Fibroblast of peridontal ligament (primary cell): ENCODE measurements around the gene TRIM63.

ENCODE experiments used
- DNase-seq: peaks from one replicate; pipeline ENCODE4 v3.0.0-alpha.2; 2010; ENCODE audit errors: extremely low read depth

TRIM63 gene

DNA sequence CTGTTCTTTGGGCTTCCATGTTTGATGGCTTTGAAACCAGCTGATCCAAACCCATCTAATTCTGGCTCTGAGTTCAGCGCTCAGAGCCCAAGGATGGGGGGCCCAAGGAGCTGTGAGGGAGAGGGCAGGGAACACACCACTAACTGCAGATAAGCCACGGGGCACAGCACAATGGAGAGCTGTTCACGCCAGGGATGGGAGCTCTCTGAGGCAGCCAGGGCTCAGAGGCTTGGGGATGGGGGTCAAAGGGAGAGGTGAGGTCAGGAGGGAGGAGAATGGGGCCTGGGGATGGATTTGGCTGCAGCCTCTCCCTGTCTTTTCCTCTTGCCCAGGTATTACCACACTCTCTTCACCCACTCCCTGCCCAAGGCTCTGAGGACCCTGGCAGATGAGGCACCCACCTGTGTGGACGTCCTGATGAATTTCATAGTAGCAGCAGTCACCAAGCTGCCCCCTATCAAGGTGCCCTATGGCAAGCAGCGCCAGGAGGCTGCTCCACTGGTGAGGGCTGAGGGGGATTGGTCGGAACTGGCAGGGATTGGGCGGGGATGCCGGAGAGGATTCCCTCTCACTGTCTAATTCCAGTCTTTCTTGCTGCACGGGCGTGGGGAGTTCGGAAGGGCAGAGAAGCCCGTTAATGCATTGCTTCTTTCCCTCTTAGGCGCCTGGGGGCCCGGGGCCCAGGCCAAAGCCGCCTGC is 32.8 kb downstream of the TRIM63 start:
- no peak for DNase-seq

DNA sequence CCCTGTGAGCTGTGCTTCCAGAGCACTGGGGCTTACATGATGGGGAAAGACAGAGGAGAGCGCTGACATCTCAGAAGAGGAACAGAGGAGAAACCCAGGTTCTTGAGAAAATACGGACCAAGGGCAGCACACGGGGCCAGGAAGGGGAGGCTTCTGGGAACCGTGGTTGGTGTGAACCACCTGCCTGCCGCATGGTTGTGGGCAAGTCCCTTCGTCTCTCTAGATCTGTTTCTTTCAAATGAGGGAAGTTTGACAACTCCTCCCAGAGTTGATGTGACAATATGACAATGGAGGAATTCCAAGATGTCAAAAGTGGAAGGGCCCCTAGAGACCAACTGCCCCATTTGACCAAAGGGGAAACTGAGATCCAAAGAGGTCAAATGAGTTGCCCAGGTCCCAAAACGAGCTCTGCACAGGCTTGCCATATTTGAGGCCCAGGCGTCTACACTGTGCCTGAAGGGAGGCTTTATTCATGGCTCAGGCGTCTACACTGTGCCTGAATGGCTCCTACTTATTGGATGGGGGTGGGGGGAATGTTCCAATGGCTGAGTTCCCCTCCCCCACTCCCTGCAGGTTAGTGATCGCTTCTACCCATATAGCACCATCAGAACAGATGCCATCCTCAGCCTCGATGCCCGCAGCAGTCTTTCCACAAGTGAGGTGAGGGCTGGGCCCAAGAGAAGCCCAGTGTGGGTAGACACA is 34.6 kb downstream of the TRIM63 start:
- no peak for DNase-seq

DNA sequence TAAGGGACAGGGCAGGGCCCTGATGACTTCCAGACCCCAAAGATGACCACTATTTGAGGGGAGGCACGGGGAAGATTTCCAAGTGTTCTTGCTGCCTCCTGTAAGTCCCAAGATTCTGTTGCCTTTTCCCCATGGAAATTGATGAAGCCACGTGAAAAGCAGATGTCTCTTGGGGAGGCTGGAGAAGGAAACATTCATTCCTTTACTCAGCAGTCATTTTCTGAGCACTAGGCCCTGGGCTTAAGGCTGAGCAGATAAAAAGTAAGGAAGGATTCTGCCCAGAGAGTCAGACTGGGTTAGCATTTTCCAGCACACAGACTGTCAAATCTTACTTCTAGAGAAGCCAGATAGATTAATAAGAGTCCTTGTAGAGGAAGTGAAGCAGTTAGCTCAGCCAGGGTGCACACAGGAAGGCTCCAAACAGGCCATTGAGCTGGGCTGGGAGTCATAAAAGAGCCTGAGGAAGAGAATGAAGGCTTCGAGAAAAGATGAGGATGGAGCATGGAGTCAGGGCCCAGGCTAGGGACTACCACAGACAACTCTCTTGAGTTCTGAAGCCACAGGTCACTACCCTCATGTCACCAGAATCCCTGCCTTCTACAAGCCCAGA is 35.7 kb downstream of the TRIM63 start:
- peak; percentile 78 for DNase-seq

DNA sequence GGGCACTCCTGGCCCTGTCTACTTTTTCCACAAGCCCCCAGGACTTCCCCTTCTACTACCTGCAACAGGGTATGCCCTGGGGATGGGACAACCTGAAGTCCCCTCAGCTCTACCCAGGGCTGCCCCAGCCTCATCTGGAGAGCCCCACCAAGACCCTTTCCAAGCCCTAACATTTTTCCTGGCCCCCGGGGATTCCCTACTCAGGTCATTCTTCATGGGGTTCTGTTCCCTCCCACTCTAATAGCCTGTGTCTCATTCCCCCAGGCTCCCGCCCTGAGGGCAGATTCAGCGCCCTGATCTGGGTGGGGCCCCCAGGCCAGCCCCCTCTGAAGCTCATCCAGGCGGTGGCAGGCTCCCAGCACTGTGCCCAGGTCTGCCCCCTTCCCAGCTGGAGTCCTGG is 36.2 kb downstream of the TRIM63 start:
- DNase-seq = no peak

DNA sequence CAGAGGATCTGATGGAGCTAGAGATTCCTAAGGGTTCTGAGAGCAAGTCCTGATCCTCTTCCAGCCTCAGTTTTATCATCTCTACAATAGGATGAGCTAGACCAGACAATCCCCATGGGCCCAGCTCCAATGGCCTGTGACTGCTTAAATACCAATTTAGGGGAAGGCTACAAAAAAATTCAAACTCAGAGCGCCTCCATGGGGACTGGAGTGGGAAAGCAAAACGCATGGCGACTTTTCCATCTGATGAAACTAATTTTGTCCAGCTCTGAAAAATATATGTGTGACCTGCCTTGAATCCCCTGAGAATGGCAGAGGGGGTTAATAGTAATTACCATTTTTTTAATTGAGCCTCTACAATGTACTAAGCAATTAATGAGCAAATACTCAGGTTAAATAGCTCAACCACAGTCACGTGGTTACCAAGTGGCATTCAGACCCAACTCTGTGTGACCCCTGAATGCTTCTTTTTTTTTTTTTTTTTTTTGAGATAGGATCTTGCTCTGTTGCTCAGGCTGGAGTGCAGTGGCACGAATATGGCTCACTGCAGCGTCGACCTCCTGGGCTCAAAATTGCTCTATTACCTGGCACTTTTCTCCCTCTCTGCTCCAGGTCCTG is 37.5 kb downstream of the TRIM63 start:
- no peak for DNase-seq

DNA sequence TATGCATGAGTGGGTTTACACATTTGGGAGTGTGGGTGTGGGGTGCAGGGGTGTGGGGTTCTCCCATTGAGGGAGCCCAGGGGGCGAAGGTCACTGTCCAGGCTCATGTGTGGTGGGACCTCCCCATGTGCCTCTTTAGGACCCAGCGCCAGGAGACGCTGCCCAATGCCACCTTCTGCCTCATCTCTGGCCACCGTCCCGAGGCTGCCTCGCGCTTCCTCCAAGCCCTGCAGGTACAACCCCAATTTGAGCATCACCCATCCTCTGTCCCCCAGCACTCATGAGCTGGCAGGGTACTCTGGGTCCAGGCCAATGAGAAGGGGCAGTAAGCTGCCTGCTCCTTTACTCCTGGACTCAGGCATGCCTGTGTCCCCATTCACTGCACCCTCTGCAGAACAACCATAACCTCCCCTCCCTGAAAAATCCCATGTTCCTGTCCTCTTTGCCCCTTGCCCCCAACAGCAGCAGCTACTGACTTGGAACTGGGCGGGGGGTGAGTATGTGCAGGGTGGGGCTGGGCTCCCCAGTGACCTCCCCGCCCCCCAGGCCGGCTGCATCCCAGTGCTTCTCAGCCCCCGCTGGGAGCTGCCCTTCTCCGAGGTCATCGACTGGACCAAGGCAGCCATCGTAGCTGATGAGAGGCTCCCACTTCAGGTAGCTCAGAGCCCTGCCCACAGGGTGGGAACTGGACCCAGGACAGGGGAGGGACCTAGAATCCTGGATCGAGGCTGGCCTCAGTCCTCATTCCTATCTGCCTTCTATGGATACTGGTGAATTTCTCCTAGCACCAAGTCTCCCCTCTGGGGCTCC is 38.2 kb downstream of the TRIM63 start:
- DNase-seq = no peak

DNA sequence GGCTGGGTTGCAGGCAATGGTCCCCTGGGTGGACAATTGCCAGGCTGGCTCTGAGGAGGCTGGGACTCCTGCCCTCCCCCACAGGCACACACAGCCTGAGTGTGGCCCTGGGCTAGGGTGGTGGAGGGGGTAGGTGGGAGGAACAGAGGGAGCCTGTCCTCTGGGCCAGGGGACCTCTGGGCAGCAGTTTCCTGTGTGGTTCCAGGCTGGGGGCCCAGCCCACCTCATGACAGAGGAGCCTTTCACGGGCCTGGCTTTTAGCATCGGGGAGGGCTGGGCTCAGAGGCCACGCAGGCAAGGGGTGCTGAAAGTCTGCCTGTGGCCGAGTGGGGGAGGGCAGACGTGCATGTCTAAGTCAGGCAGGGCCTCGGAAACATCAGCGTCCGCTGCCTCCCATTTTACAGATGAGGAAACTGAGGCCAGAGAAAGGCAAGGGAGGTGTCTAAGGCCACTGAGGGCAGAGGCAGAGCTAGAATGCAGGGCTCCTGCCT is 38.9 kb downstream of the TRIM63 start:
- no peak for DNase-seq

DNA sequence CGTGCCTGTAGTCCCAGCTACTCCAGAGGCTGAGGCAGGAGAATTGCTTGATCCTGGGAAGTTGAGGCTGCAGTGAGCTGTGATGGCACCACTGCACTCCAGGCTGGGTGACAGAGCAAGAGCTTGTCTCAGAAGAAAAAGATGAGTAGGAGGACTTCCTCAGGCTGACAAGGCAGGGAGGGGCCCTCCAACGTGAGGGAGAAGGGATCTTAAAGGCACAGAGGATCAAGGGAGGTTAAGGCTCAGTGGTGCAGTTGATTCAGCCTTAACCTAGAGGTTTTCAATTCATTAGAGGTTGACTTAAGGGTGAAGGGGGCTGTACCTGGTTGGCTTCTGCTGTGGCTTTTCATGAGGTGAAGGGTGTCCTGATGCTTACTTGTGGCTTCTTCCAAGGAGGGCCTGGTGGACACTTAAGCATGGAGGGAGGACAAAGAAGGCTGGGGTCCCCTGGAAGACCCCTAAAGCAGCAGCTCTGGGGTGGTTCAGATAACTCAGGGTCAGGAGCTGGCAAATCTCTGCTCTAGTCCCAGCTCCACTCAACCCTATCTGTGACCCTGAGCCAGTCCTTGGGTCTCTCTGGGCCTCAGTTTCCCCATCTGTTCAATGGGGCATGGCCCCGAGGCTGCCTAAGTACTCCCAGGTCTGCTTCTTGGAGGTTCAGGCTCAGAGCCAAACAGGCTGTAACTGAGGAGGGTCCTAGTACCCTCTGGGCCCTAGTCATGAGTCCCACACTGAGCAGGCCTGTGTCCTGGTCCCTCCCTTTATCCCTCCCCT is 39.5 kb downstream of the TRIM63 start:
- DNase-seq = no peak

DNA sequence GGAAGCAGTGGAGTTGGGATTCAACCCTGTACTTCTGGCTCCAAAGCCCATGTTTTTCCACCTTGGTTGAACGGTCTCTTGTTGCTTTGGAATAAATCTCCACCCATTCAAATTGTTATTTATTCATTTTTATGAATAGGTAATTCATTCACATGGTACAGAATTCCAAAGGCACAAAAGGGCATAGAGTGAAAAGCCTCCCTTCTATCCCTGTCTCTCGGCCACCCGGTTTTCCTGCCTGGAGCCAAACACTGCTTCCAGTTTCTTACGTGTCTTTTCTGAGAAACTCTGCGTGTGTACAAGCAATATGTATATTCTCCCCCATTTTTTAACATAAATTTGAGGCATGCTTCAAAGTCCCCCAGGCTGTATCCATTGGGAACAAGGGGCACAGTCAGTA is 41.9 kb downstream of the TRIM63 start:
- DNase-seq = no peak

DNA sequence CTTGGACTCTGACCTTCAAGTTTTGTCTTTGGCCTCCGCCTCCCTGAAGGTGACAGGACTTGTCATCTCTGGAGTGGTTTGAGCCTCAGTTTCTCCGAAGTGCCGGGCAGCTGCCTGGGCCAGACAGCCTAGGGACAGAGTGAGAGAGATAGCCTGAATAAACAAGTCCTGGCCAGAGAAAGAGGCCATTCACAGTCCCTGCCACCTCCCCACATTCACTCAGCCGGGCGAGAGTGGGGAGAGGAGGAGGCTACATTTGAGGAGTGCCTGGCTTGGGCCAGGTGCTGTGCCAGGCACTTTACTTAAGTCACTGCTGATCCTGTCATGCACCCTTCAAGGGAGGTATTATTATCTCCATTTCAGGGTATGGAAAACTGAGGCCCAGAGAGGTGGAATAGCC is 42.4 kb downstream of the TRIM63 start:
- DNase-seq = no peak

DNA sequence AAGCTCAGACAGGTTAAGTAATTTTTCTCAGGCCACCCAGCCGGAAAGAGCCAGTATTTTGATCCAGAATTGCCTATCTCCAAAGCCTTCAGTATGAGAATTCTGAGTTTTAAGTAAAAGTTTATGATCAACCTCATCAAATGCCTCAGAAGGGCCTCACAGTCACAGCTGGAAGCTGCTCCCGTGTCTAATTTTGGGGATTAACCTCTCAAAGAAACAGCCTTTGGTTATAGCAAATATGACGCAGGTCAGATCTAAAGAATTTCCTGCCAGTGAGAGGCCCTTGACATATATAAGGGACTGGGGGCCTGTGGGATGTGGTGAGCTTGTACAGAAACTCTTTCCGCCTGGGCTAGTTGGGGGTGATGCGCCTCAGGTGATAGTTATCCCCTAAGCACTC is 43.6 kb downstream of the TRIM63 start:
- no peak for DNase-seq

DNA sequence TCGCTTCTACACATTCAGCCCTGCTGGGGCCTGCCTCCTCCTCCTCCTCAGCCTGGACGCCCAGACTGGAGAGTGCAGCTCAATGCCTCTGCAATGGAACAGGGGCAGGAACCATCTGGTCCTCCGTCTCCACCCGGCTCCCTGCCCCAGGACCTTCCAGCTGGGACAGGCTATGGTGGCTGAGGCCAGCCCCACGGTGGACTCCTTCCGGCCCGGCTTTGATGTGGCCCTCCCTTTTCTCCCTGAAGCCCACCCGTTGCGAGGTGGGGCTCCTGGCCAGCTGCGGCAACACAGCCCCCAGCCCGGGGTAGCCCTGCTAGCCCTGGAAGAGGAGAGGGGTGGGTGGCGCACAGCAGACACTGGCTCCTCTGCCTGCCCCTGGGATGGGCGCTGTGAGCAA is 44.4 kb downstream of the TRIM63 start:
- DNase-seq = no peak

DNA sequence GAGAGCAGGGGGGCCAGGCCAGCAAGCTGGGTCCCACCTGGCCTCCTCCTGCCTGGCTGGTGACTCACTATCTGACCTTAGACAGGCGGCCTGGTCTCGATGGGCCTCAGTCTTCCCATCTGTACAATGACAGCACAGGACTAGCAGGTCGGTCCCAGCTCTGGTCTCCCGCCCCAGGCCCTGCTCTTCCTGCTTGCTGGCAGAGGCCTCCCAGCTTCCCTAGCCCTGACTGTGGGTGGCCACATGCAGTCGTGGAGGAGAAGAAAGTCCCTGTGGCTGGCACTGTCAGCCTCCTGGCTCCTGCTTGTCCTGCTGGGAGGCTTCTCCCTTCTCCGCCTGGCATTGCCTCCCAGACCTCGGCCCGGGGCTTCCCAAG is 45.0 kb downstream of the TRIM63 start:
- DNase-seq = no peak

DNA sequence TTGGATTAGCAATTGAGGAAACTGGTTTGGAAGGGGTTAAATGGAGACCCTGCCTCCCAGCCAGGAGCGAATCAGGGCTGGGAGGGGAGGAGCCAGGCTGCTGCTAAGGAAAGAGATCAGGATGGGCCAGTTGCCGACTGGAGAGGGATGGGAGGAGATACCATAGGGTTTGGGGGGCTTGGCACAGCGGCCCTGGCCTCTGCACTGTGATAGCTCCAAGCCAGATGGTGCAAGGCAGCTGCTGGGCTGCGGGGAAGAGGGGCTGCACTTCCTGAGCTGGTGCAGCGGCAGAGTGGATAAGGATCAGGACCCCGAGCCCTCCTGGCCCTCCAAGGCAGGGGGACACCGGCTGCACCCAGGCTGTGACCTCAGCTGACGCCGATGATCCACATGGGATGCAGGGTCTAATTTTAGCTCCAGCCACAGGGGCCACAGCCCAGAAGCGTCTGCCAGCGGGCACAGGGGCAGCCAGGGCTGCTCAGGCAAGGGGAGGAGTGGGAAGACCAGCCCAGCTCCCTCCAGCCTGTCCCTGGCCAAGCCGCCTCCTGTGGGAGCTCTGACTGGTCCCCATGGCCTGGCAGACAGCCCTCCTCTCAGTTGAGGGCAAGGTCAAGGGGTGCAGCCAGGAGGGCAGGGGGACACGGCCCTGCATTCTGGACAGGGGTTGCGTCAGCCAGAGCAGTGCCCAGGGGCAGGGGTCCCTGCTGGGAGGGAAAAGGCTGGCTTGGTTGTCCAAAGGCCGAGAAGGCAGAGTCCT is 45.6 kb downstream of the TRIM63 start, which contains the start of gene EXTL1:
TSS of gene EXTL1 (plus strand) at position 129 of the 757 bp plus-strand sequence. CDS start 872 bp downstream, outside the sequence.
- DNase-seq = peak; percentile 34

DNA sequence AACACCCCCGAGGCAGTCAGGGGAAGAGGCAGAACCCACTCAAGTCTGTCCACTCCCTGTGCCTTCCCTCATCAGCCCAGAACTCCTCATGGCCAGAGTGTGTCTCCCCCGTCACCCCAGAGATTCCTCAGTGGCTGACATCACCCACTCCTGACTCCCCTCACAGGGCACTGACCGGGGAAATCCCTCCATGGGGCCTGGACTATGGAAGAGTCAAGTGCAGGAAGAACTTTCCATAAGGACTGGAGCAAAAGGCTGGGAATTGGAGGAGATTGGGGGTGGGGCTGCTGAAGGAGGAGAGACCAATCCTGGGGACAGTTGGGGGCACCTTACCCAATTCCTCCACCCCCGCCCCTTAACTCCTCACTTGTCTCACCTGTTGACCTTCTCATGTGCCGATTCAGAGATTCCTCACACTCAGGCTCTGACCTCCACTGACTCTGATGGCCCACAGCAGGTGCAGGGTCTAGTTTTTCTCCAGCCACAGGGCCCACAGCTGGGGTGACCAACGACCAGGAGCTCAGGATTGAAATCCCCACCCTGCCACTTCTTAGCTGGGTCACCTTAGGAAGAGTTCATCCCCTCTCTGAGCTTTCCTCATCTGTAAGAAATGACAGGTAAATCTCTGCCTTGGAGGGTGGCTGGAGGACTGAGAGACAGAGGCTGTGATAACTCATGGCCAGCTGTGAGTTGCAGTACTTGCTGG is 46.3 kb downstream of the TRIM63 start:
- DNase-seq = no peak

DNA sequence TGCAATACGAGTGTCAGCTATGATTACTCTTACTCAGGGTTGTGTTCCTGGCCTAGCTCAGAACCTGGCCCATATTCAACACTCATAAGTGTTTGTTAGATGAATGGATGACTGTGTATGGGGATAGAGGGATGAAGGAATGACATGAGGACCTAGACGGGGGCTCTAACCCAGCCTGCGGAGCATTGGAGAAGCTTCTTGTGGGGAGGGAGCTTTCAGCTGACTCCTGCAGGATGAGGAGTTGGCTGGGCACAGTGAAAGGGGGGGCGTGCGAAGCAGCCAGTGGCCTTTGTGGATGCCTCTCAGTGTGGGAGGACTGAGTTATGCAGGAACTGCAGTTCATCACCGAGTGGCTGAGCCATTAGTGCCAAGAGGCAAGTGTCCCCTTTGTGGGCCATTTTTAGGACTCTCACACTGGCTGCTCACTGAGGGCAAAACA is 47.1 kb downstream of the TRIM63 start:
- DNase-seq = peak; percentile 42

DNA sequence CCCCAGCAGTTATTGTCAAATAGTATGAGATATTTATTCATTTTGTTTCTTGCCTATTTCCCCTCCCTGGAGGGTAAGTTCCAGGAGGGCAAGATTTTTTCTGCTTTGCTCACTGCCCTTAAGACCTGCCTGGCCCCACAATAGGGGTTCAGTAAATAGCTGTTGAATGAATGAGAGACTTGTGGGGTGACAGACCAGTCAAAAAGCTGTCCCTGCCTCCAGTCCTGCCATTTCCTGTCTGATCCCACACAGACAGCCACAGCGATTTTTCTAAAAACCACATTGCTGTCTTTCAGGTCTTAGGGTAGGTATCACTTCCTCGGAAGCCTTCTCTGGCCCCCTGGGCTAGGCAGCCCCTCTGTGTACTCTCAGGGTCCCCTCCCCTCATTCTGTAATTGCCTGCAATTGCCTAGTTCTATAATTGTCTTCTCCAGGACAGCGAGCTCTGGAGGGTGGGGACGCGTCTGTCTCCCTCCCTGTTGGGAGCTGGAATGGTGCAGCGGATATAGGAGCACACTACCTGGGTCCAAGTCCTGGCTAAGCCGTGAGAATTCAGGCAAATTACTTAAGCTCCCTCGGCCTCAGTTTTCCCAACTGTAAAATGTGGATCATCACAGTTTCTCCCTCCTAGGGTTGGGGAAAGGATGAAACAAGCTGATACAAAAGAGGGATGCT is 47.7 kb downstream of the TRIM63 start:
- peak; percentile 23 for DNase-seq

DNA sequence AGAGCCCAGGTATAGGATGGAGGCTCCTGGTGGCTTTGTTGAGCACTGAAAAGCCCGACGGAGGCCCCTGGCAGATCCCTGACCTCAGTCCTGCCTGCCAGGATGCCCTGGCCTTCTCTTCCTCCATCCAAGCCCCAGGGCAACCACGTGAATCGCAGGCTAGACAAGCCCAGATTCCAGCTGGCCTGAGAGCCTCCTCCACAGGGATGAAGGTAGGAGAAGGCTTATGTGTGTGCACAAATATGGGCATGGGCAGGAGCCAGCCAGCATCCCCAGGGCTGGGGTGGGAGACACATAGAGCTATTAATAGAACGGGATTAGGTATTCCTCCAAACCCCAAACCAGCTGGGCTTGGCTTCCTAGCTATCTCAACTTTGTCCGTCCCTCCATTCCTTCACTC is 49.8 kb downstream of the TRIM63 start:
- DNase-seq = peak; percentile 54
